KOPT-K1 (cell line): ENCODE results near the gene AP3B1.

ENCODE experiments used
- H3K27ac ChIP-seq: fragments of 200-600 bp; sonication (generic); 2 replicates; pipeline ENCODE4 v1.5.1; 2016; ENCODE audit warnings: antibody characterized with exemption, mild to moderate bottlenecking, low read depth, low read length; ENCODE audit not compliant: poor library complexity, severe bottlenecking
- H3K36me3 ChIP-seq: fragments of 200-600 bp; sonication (generic); 2 replicates; pipeline ENCODE4 v1.5.1; 2017; ENCODE audit warnings: antibody characterized with exemption, mild to moderate bottlenecking, low read length, moderate library complexity; ENCODE audit not compliant: insufficient read depth
- H3K9me3 ChIP-seq: fragments of 200-600 bp; sonication (generic); 2 replicates; pipeline ENCODE4 v1.5.1; 2017; ENCODE audit warnings: antibody characterized with exemption, low read length, mild to moderate bottlenecking; ENCODE audit not compliant: insufficient read depth, poor library complexity, severe bottlenecking

Gene AP3B1

DNA sequence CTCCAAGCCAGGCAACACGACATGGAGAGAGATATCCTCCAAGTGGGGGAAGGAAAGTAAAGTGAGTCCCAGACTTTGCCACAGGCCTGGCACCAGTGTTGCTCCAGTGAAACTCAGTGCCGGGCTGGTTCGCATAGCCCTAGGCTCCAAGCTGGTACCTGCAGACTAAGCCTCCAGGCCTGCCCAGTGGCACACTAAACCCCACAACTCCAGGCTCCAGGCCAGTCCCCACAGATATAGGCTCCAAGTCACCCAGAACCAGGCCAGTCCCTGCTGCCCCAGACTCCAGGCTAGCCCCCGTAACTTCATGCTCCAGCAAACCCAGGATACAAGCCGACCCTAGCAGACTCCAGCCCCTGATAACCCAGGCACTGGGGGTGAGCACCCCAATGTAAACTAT lies 23.0 kb upstream of the AP3B1 start:
- Histone ChIP-seq H3K36me3 (no peaks in the 10 kb centered on the region), H3K27ac (no peak overlapping the region), H3K9me3 (no peaks in the 10 kb centered on the region)

DNA sequence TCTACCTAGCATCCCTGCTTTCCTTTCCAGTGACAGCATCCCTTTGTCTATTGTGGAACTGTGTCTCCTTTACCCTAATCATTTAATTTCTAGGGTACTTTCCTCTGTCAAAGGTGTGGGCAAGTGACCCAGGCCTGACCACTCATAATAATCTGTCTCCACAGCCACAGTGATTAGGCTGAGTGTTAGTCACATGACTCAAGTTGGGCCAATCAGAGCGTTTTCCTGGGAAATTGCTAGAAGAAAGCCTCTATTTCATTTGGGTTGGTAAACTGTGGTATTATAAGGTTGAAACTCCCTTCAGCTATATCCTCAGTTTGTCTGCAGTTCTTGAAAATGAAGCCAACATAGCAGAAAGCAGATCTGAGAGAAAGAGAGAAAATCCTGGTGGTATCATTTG lies 14.2 kb upstream of the AP3B1 start:
- Histone ChIP-seq H3K9me3 (no peaks in the 10 kb centered on the region), H3K27ac (no peak overlapping the region), H3K36me3 (no peaks in the 10 kb centered on the region)

DNA sequence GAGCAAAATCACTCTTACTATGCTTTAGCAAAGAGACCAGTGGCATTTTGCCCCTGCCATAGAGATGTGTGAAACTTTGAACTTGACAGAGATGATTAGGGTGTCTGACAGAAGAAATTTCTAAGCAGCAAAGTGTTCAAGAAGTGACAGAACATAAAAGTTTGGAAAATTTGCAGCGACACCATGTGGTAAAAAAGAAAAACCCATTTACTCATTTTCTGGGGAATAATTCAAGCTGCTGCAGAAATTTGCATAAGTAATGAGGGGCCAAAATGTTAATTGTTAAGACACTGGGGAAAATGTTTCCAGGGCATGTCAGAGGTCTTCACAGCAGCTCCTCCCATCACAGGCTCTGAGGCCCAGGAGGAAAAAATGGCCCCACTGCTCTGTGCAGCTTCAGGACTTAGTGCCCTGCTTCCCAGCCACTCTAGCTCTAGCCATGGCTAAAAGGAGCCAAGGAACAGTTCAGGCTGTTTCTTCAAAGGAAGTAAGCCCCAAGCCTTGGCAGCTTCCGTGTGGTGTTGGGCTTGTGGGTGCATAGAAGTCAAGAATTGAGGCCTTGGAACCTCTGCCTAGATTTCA lies 6.1 kb upstream of the AP3B1 start:
- H3K27ac ChIP-seq, result no peak overlapping the region
- H3K9me3 ChIP-seq, result peaks cover 8% of the 10 kb centered on the region

GRCh38 chr5:78295035-78295961 lies 800 bp upstream of the AP3B1 start:
- Histone ChIP-seq H3K9me3 (no peaks in the 10 kb centered on the region), H3K27ac (peak overlapping the region; percentile 82), H3K36me3 (peaks cover 7% of the 10 kb centered on the region; the same call in 1 of the 2 replicates)

More for the DNA sequence above, 6.1 kb upstream of the AP3B1 start:
- no peaks in the 10 kb centered on the region for H3K36me3 ChIP-seq

- H3K27ac ChIP-seq, result peak overlapping the region; percentile 82
- no peaks in the 10 kb centered on the region for H3K9me3 ChIP-seq
- peaks cover 7% of the 10 kb centered on the region; the same call in 1 of the 2 replicates for H3K36me3 ChIP-seq
Observed at GRCh38 chr5:78293851-78294247, 649 bp downstream of the AP3B1 start.

- no peaks in the 10 kb centered on the region for H3K9me3 ChIP-seq
- H3K36me3 ChIP-seq, result peaks cover 10% of the 10 kb centered on the region; the same call in 1 of the 2 replicates
- no peak overlapping the region for H3K27ac ChIP-seq
Observed at GRCh38 chr5:78291687-78292086, 2.8 kb downstream of the AP3B1 start.

DNA sequence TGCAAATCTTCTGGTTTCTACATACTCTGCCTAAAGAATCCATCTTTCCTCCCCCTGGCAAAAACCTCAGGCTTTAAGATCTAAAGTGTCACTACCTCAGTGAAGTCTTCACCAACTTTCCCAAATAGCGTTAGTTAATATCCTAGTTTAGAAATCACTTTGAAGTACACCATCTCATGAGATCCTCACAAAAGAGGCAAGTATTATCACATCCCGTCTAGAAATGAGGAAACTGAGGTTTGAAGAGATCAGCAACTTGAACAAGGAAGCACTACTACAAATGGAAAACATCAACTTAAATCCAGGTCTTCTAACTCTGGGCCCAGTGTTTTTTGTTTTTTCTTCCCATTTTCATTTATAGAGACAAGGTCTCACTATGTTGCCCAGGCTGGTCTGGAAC lies 4.6 kb downstream of the AP3B1 start:
- Histone ChIP-seq H3K9me3 (no peaks in the 10 kb centered on the region), H3K27ac (no peak overlapping the region), H3K36me3 (peaks cover 10% of the 10 kb centered on the region; the same call in 1 of the 2 replicates)

GRCh38 chr5:78288246-78288645 lies 6.3 kb downstream of the AP3B1 start:
- Histone ChIP-seq H3K27ac (no peak overlapping the region), H3K9me3 (no peaks in the 10 kb centered on the region), H3K36me3 (peaks cover 10% of the 10 kb centered on the region; the same call in 1 of the 2 replicates)

GRCh38 chr5:78287833-78288232 lies 6.7 kb downstream of the AP3B1 start:
- H3K9me3 ChIP-seq, result no peaks in the 10 kb centered on the region
- H3K36me3 ChIP-seq, result peaks cover 8% of the 10 kb centered on the region; the same call in 1 of the 2 replicates

GRCh38 chr5:78287169-78287568 lies 7.3 kb downstream of the AP3B1 start:
- 0 out of 2 replicates have a peak, but pooled peaks cover 3% of the 10 kb centered on the region for H3K36me3 ChIP-seq
- no peak overlapping the region for H3K27ac ChIP-seq
- H3K9me3 ChIP-seq, result no peaks in the 10 kb centered on the region

More at GRCh38 chr5:78287833-78288232, 6.7 kb downstream of the AP3B1 start:
- no peak overlapping the region for H3K27ac ChIP-seq

GRCh38 chr5:78286290-78286689 lies 8.2 kb downstream of the AP3B1 start:
- Histone ChIP-seq H3K9me3 (no peaks in the 10 kb centered on the region), H3K36me3 (0 out of 2 replicates have a peak, but pooled peaks cover 3% of the 10 kb centered on the region), H3K27ac (no peak overlapping the region)

GRCh38 chr5:78283802-78284201 lies 10.7 kb downstream of the AP3B1 start:
- no peaks in the 10 kb centered on the region for H3K9me3 ChIP-seq
- H3K27ac ChIP-seq, result no peak overlapping the region
- 0 out of 2 replicates have a peak, but pooled peaks cover 3% of the 10 kb centered on the region for H3K36me3 ChIP-seq

GRCh38 chr5:78283105-78283504 lies 11.4 kb downstream of the AP3B1 start:
- no peaks in the 10 kb centered on the region for H3K9me3 ChIP-seq
- H3K36me3 ChIP-seq, result 0 out of 2 replicates have a peak, but pooled peaks cover 3% of the 10 kb centered on the region
- H3K27ac ChIP-seq, result no peak overlapping the region

GRCh38 chr5:78280261-78280660 lies 14.2 kb downstream of the AP3B1 start:
- no peak overlapping the region for H3K27ac ChIP-seq
- H3K9me3 ChIP-seq, result no peaks in the 10 kb centered on the region
- 0 out of 2 replicates have a peak, but pooled peaks cover 3% of the 10 kb centered on the region for H3K36me3 ChIP-seq

DNA sequence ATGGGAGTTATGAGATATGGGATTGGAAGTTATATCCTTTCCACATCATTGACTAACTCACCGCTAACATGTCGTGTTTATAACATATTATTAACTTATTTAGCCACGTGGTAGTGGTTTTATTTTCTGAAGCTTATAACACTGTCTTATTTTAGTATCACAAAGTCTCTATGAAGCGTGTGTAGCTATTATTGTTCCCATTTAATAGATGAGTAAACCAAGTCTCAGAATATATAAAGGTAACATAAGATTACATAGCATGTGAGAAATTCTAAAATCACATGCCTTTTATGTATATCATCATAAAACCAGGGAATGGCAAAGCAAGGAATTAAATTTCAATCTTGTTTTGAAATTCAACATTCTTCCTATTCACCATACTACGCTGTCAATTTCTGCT lies 15.3 kb downstream of the AP3B1 start:
- 0 out of 2 replicates have a peak, but pooled peaks cover 3% of the 10 kb centered on the region for H3K36me3 ChIP-seq

More for the DNA sequence above, 15.3 kb downstream of the AP3B1 start:
- no peak overlapping the region for H3K27ac ChIP-seq
- no peaks in the 10 kb centered on the region for H3K9me3 ChIP-seq
